ENCODE data around the gene RDM1. TPM values are rescaled to one million over a fixed set of nuclear protein-coding genes. Genes with fewer than 3 reads are reported as not detected.

RDM1 gene
- total and polyA plus RNA-seq, 2 donors (not counting 1 experiment from before 2014, with no cell fraction given): 0.48 to 0.83 TPM

GRCh38 chr17:35927714-35928113 is 2.9 kb downstream of the RDM1 start:
- H3K4me1 ChIP-seq (ENCODE audit: control insufficient read depth, extremely low read depth, insufficient read depth, low read length): no peaks in the 10 kb centered on the region
- H3K9me3 ChIP-seq (ENCODE audit: control insufficient read depth, insufficient read depth, low read depth, low read length): no peaks in the 10 kb centered on the region
- TF ChIP-seq CTCF (conservative IDR thresholded peaks at IDR 0.05 in 1 of 2, IDR thresholded peaks at IDR 0.05 in 1 of 2; ENCODE audit: low read depth in 1 of 2, low read length in 2 of 2) (no peak), EZH2 (IDR thresholded peaks at IDR 0.05; ENCODE audit: low read length, missing control alignments) (no peak)
- no peak overlapping the region for H3K4me3 ChIP-seq (replicated peaks in 1 of 4; ENCODE audit: control extremely low read depth in 1 of 4, insufficient read depth in 1 of 4, low read depth in 3 of 4, low read length in 4 of 4)
- no peaks in the 10 kb centered on the region for H3K79me2 ChIP-seq (ENCODE audit: control insufficient read depth, insufficient read depth, low read length)
- H3K27me3 ChIP-seq (ENCODE audit: control insufficient read depth, insufficient read depth, low read length): no peaks in the 10 kb centered on the region
- no peak overlapping the region for H3K27ac ChIP-seq (ENCODE audit: insufficient read depth, low read length)
- H3K9ac ChIP-seq (ENCODE audit: insufficient read depth, low read length): no peak overlapping the region
- no peaks in the 10 kb centered on the region for H3K36me3 ChIP-seq (ENCODE audit: control insufficient read depth, insufficient read depth, low read length)
- no peak overlapping the region for H2AFZ ChIP-seq (ENCODE audit: low read length)
- DNase-seq (ENCODE audit: low read depth in 2 of 2): no peak
- no peaks in the 10 kb centered on the region for H4K20me1 ChIP-seq (ENCODE audit: control insufficient read depth, extremely low read depth, insufficient read depth, low read length)
- H3K4me2 ChIP-seq (ENCODE audit: extremely low read depth, insufficient read depth, low read length): no peak overlapping the region

- Histone ChIP-seq H3K27ac (ENCODE audit: insufficient read depth, low read length) (no peak overlapping the region), H3K4me2 (ENCODE audit: extremely low read depth, insufficient read depth, low read length) (no peak overlapping the region), H4K20me1 (ENCODE audit: control insufficient read depth, extremely low read depth, insufficient read depth, low read length) (no peaks in the 10 kb centered on the region), H3K9ac (ENCODE audit: insufficient read depth, low read length) (no peak overlapping the region), H3K4me3 (replicated peaks in 1 of 4; ENCODE audit: control extremely low read depth in 1 of 4, insufficient read depth in 1 of 4, low read depth in 3 of 4, low read length in 4 of 4) (no peak overlapping the region), H3K36me3 (ENCODE audit: control insufficient read depth, insufficient read depth, low read length) (no peaks in the 10 kb centered on the region), H3K9me3 (ENCODE audit: control insufficient read depth, insufficient read depth, low read depth, low read length) (no peaks in the 10 kb centered on the region), H3K79me2 (ENCODE audit: control insufficient read depth, insufficient read depth, low read length) (no peaks in the 10 kb centered on the region), H3K27me3 (ENCODE audit: control insufficient read depth, insufficient read depth, low read length) (no peaks in the 10 kb centered on the region), H2AFZ (ENCODE audit: low read length) (no peak overlapping the region), H3K4me1 (ENCODE audit: control insufficient read depth, extremely low read depth, insufficient read depth, low read length) (no peaks in the 10 kb centered on the region)
- TF ChIP-seq EZH2 (IDR thresholded peaks at IDR 0.05; ENCODE audit: low read length, missing control alignments) (no peak), CTCF (conservative IDR thresholded peaks at IDR 0.05 in 1 of 2, IDR thresholded peaks at IDR 0.05 in 1 of 2; ENCODE audit: low read depth in 1 of 2, low read length in 2 of 2) (no peak)
- DNase-seq (ENCODE audit: low read depth in 2 of 2): no peak
These were observed 6.9 kb downstream of the RDM1 start for GRCh38 chr17:35923609-35924114.

- Histone ChIP-seq H3K4me2 (ENCODE audit: extremely low read depth, insufficient read depth, low read length) (no peak overlapping the region), H2AFZ (ENCODE audit: low read length) (no peak overlapping the region), H4K20me1 (ENCODE audit: control insufficient read depth, extremely low read depth, insufficient read depth, low read length) (no peaks in the 10 kb centered on the region), H3K27me3 (ENCODE audit: control insufficient read depth, insufficient read depth, low read length) (no peaks in the 10 kb centered on the region), H3K9me3 (ENCODE audit: control insufficient read depth, insufficient read depth, low read depth, low read length) (no peaks in the 10 kb centered on the region), H3K79me2 (ENCODE audit: control insufficient read depth, insufficient read depth, low read length) (no peaks in the 10 kb centered on the region), H3K27ac (ENCODE audit: insufficient read depth, low read length) (no peak overlapping the region), H3K36me3 (ENCODE audit: control insufficient read depth, insufficient read depth, low read length) (no peaks in the 10 kb centered on the region), H3K4me1 (ENCODE audit: control insufficient read depth, extremely low read depth, insufficient read depth, low read length) (no peaks in the 10 kb centered on the region), H3K9ac (ENCODE audit: insufficient read depth, low read length) (no peak overlapping the region), H3K4me3 (replicated peaks in 1 of 4; ENCODE audit: control extremely low read depth in 1 of 4, insufficient read depth in 1 of 4, low read depth in 3 of 4, low read length in 4 of 4) (no peak overlapping the region)
- no peak for DNase-seq (ENCODE audit: low read depth in 2 of 2)
- TF ChIP-seq EZH2 (IDR thresholded peaks at IDR 0.05; ENCODE audit: low read length, missing control alignments): no peak
These were observed 10.3 kb downstream of the RDM1 start for GRCh38 chr17:35920229-35920628.

Data from fibroblast of lung (primary cell).